Pons (tissue), 1 donor: ENCODE results near the gene C1orf159.

Experiments used
- DNase-seq: peaks from one replicate; pipeline ENCODE4 v3.0.0-alpha.2; 2016; ENCODE audit warnings: low spot score

Gene C1orf159

GRCh38 chr1:1092149-1092855, 23.6 kb downstream of the C1orf159 start:
- no peak for DNase-seq

GRCh38 chr1:1091344-1092148, 24.3 kb downstream of the C1orf159 start:
- DNase-seq = no peak

GRCh38 chr1:1090424-1091343, 25.2 kb downstream of the C1orf159 start:
- DNase-seq = no peak

- DNase-seq = no peak
Measured at GRCh38 chr1:1089731-1090423, 26.0 kb downstream of the C1orf159 start.

DNA sequence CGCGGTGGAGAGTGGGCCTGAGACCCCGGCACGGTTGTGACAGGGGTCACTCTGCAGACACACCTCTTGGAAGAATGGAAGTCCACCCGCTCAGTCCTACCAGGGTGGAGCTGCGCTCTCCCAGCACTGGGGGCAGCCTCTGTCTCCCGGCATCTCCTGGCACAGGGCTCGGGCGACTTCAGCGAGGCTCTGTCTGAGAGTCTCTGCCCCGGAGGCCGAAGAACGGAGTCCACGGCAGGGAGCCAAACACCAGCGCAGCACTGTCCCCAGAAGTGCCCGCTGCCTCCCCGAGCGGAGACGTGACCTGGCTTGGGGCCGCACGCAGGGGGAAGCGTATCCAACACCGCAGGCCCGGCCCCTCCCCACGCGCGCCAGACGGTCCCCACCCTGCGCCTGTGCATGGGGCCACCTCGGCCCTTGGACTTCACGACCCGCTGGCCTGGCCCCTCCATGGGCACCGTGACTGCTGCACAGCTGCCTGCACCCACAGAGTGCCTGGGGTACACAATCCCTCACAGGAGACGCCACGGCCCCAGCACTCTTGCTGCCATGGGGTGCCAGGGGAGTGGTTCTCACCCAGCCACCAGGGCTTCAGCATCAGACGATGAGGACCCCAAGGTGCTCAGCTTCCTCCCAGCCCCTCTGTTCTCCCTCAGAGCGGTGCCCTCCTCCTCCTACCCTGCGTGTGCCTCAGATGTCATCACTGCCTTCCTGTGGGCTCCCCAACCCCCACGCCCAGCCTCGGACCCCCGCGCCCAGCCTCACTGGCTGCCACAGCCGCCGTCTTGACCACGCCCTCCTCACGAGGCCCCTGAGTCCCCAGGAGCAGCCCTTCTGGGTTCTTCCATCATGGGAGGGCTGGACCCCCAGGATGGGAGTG, 26.8 kb downstream of the C1orf159 start:
- no peak for DNase-seq

GRCh38 chr1:1088029-1088800, 27.7 kb downstream of the C1orf159 start:
- DNase-seq = no peak

DNA sequence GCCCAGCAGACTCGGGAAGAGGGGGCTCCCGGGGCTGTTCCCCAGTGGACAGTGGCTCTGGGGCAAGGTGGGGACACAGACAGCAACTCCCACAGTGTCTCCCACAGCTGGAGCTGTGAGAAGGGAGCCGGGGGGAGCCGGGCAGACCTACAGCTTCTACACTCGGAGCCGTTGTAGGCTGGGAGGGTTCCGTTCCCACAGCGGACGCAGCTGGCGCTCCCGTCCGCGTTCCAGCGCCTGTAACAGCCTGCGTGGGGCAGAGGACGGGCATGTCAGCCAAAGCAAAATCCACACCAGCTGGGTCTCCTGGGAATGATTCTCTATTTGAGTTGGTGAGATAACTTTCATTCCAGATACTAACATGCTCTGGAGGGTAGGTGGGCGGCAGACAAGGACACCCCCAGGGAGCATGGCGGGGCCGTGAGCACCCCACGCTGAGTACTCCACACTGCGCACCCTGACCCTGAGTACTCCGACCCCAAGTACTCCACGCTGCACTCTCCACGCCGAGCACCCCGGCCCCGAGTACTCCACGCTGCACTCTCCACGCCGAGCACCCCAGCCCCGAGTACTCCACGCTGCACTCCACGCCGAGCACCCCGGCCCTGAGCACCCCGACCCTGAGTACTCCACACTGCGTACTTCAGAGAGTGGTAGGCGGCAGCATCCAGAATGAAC, 28.4 kb downstream of the C1orf159 start:
- DNase-seq = no peak

- DNase-seq = no peak
Measured at GRCh38 chr1:1086911-1087341, 29.0 kb downstream of the C1orf159 start.

DNA sequence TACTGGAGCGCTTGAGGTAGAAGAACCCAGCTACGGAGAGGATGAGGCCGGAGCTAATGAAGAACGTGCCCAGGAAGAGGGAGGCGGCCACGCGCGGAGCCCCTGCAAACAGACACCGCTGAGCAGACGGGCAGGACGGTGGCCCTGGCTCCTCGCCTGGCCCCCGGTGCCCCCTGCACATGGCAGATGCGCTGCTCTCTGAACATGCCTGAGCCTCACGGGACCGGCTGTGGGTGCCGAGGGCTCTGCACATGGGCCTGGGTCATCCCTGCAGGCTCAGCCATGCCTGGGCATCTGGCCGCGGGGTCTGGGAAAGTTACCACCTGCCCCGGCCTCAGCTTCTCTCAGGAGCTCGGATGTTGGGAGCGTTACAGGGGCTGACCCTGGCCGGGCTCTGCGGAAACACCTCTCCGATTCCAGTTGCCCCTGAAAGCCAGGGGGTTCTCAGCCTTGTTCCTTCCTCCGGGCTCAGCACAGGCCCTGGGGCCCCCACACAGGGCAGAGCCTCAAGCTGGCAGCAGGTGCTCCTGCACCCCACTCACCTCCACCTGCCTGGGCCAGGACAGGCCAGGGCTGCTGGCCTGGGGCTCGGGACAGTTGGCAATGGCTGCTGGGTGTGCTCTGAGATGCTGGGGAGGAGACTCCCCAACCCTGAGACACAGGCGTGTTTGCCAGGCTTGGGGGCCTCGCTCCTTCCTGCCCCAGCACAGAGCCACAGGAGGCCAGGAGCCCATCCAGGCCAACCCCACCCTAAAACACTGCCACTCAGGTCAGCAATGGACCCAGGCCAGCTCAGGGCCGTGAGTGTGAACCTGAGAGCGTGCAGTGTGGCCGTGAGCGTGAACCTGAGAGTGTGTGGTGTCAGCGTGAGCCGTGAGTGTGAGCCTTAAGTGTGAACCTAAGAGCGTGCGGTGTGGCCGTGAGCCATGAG, 29.7 kb downstream of the C1orf159 start:
- DNase-seq = no peak

DNA sequence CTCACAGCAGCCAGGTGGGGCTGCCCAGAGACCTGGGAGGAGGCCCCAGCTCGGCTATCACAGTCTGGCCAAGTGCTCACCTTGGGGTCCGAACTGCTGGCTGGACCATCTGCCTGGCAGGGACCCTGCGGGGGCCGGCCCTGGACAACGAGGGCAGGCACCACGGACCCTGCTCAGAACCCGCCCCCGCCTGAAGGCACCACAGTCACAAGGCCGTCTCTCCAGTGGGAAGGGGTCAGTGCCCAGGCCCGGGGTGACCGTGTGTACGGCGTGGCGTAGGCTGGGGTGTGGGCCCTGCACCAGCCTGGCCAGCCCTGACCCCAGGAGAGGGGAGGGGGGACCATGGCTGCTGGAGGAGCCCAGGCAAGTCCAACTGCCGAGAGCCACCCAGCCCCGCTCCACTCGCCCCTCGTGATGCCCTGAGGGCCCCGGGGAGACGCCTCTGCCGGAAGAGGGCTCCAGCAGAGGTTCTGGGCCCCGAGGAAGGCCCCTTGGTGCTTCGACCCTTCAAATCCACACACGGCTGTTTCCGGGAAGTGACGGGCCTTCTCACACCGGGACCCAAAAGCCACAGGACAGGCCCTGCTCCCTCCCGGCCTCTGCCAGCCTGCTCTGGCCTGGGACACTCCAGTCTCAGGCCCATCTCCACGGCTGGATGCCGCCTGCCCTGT, 30.6 kb downstream of the C1orf159 start:
- DNase-seq = no peak

DNA sequence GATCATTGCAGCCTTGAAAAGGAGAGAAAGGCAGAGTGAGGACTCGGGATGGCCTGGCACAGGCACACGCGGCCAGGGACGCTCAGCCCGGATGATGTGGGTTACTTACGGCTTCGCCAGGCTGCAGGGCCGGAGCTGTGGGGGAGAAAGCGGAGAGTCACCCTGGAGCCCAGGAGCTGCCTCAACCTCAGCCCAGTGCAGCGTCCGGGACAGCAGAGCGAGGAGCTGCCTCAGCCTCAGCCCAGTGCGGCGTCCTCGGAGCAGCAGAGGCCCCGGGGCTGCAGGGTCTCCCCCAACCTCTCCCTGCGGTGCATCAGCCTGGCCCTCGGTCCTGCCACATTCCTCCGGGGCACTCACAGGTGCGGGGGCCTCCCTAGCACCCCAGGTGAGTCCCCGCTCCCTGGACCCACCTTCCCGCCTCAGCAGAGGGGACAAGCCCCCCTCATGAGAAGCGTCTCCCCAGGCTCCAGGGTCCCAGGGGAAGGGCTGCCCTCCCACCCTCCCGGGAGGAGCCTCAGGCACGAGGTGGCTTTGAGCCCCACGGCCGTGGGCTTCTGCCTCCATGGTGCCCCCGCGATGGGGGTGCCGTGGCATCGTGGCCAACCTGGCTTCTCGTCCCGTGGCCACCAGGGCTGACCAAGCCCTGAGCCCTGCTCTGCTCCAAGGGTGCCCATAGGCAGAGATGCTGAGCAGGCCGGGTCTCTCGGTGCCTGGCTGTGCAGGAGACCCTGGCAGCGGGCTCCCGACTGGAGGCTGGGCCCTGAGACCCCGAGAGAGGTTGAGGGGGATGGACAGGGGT, 31.3 kb downstream of the C1orf159 start:
- no peak for DNase-seq

DNA sequence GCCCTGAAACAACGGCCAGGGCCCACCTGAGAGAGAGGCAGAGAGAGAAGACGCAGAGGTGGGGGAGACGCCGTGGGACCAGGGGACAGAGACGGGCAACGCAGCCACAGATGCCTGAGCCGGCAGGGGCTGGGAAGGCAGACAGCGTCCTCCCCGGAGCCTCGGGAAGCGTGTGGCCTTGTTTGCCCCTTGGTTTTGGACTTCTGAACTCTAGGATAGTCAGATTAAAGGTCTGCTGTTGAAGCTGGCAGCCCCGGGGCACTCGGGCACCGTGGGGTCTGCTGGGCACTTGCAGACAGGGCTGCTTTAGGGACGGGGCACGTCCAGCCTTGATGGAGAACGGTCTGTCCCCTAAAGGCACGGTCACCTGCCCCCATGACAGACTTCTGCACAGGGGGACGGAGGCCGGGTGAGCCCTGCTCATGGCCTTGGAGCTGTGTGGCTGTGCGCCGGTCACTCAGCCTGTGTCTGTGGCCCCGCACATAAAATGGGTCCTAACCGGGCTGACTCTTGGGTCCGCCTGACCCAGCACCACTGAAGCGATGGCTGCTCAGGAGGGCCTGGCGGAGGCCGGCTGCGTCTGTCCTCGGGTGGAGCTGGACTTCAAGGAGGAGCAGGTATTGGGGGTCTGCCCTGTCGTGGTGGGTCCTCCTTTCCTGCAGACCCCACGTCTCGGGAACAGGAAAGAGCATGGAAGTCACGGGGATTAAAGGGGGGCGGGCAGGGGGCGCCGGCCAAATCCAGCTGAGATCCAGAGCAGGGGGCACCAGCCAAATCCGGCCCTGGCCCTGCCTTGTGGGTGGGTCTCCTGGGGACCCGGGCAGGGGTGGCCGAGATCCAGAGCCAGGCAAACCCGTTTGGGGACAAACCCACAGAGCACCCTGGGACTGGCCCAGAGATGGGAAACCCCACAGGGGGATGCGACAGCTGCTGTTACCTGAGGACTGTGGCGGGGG, 32.2 kb downstream of the C1orf159 start:
- no peak for DNase-seq

- DNase-seq = no peak
Measured at GRCh38 chr1:1082776-1083415, 33.0 kb downstream of the C1orf159 start.

DNA sequence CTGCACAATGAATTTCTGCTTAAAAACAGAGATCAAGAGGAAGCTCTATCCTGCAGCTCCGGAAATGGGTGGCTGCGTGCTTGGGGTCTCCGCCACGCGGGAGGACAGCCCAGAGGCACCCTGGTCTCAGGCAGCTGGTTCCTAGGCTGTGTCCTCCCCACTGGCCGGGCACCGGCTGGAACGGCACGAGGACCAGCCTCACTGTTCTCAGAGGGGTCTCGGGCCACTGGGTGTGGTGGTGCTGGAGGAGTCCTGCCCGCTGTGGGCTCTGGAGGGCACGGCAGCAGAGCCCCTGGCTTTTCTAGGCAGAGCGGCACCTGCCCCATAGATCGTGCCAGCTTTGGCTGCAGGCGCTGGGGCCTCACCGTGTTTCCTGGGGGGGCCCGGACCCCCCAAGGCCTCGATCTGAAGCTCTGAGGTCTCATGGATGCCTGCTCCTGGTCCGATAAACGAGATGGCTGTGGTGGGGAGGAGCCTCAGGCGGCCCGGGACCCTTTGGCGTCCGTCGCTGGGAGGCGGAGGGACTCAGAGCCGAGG, 33.6 kb downstream of the C1orf159 start:
- no peak for DNase-seq
